Erythroblast (primary cell): ENCODE results near the gene CLSTN1.

Experiments
- GATA1 ChIP-seq: IDR thresholded peaks from 2 replicates; pipeline ENCODE4 v1.6.1; 2011; ENCODE audit warnings: low read depth, mild to moderate bottlenecking, control low read depth, low read length, moderate library complexity
- POLR2A ChIP-seq: IDR thresholded peaks from 2 replicates; pipeline ENCODE4 v1.6.1; 2011; ENCODE audit warnings: mild to moderate bottlenecking, low read length

GRCh38 chr1:9866836-9867235 is 43.1 kb upstream of the CLSTN1 start:
- no peak for TF ChIP-seq POLR2A
- no peak for TF ChIP-seq GATA1
